OCI-LY7 (cell line): ENCODE results near the gene FASLG.

Source experiments
- EZH2phosphoT487 ChIP-seq: fragments of 200-600 bp; sonication (generic); IDR thresholded peaks from 2 replicates; pipeline ENCODE4 v1.6.1; 2018; ENCODE audit warnings: low read depth, borderline replicate concordance, mild to moderate bottlenecking, mixed run types, antibody characterized with exemption, low read length, moderate library complexity, mixed read lengths
- TF ChIP-seq, protein P1 (sequence below): fragments of 200-600 bp; sonication (generic); conservative IDR thresholded peaks from 2 replicates; pipeline ENCODE4 v1.5.1; 2014; ENCODE audit warnings: mild to moderate bottlenecking, antibody characterized with exemption, low read length, moderate library complexity, mixed read lengths

DNA sequence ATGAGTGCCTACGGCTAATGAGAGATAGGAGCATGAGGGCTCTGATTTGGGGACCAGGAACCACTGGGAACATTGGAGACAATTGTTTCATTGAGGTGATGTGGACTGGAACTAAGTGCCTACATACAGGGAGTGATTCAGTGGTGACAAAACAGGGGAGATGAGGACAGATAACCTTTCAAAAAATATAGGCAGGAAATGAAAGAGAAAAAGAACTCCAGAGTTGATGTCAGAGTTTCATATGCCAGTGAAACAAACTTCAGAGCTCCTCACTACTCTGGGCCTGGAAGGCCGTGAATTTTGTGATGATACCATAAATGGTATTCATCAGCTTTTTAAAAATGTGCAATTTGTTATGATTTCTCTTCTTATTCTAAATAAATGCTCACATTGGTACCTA lies 39.3 kb downstream of the FASLG start:
- TF ChIP-seq, protein P1, sequence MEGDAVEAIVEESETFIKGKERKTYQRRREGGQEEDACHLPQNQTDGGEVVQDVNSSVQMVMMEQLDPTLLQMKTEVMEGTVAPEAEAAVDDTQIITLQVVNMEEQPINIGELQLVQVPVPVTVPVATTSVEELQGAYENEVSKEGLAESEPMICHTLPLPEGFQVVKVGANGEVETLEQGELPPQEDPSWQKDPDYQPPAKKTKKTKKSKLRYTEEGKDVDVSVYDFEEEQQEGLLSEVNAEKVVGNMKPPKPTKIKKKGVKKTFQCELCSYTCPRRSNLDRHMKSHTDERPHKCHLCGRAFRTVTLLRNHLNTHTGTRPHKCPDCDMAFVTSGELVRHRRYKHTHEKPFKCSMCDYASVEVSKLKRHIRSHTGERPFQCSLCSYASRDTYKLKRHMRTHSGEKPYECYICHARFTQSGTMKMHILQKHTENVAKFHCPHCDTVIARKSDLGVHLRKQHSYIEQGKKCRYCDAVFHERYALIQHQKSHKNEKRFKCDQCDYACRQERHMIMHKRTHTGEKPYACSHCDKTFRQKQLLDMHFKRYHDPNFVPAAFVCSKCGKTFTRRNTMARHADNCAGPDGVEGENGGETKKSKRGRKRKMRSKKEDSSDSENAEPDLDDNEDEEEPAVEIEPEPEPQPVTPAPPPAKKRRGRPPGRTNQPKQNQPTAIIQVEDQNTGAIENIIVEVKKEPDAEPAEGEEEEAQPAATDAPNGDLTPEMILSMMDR, result no peak
- no peak for TF ChIP-seq EZH2phosphoT487
